PFSK-1 (cell line): Measurements from ENCODE around the gene MCRIP1.

Experiments
- POLR2AphosphoS5 ChIP-seq: IDR thresholded peaks from 2 replicates; pipeline ENCODE4 v1.6.1; 2012; ENCODE audit warnings: low read depth, mild to moderate bottlenecking, control low read depth, low read length, moderate library complexity
- REST ChIP-seq, 2 experiments: IDR thresholded peaks; 2 replicates each; pipeline versions ENCODE4 v1.6.1 to v1.8.0; 2011 to 2012; ENCODE audit warnings: low read depth in 2 of 2, low read length in 2 of 2, control low read depth in 1 of 2, inconsistent platforms in 1 of 2, mild to moderate bottlenecking in 1 of 2, moderate library complexity in 1 of 2; ENCODE audit not compliant: insufficient read depth in 1 of 2

DNA sequence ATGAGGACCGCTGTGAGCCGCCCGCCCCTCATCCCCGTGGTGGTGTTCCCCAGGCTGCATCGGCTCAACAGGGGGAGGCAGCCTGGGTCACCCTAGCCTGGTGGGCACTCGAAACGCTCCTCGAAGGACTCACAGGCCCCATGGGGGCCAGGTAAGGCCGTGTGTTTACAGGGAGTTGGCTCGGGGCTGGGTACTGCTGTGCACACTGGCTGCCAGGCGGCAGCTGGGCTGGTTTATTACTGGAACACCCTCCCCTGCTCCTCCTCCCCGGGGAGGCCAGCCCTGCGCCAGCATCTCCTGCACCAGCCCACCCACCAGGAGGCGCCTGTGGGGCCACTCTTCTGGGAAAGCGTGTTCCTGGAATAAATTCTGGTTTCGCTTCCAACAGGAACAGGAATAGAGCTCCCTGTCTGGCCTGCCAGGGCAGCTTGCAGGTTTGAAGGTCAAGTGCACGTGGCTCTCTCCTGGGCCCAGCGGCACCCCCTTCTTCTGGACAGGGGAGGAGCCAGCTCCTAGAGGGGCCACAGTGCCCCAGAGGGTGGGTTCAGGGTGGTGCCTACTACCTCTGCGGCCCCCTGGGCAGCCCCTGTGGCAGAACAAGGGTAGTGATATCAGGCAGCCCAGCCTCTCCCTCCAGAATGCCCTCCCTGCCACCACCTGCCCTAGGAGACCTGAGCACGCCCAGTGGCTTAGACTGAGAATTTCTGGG, 11.3 kb downstream of the MCRIP1 start:
- TF ChIP-seq POLR2AphosphoS5 (no peak), REST (IDR thresholded peaks at IDR 0.05; ENCODE audit: insufficient read depth in 1 of 2, low read depth in 2 of 2, low read length in 2 of 2) (no peak)
